SK-N-SH (cell line): ENCODE data around the gene CALHM5. TPM values are rescaled to one million over a fixed set of nuclear protein-coding genes. Genes with fewer than 3 reads are reported as not detected.

ENCODE experiments used
- CTCF ChIA-PET: fragments of 300-600, 350-600 bp; formaldehyde crosslinking; extraction: SDS; loops from one replicate; lab custom pipeline; 2021; lab: Yijun Ruan, JAX
- POLR2A ChIA-PET: fragments of 350-600 bp; sonication (Branson Sonifier 250); formaldehyde crosslinking; extraction: SDS; loops from one replicate; lab custom pipeline; 2020; ENCODE audit warnings: antibody characterized with exemption, inconsistent platforms; lab: Yijun Ruan, JAX
- DNase-seq: peaks from one replicate; pipeline ENCODE4 v3.0.0; 2012
- H2AFZ ChIP-seq: fragments of 200-600 bp; sonication (generic); 2 replicates; pipeline ENCODE4 v1.8.1; 2016; ENCODE audit warnings: antibody characterized with exemption, mild to moderate bottlenecking, low read depth
- H3F3A ChIP-seq: fragments of 200-600 bp; sonication (generic); replicated peaks from 2 replicates; pipeline ENCODE3; 2016; ENCODE audit warnings: antibody characterized with exemption, mild to moderate bottlenecking; ENCODE audit not compliant: insufficient read depth
- H3K27ac ChIP-seq, 2 experiments: fragments of 200-500 bp in 1 of 2; fragments of 200-600 bp in 1 of 2; sonication (Bioruptor generic) in 1 of 2; sonication (generic), shearing (Covaris generic) in 1 of 2; 2 replicates each; pipeline versions ENCODE4 v1.5.1 to v1.6.1; 2014 to 2016; ENCODE audit warnings: low read depth in 2 of 2, inconsistent platforms in 1 of 2, low read length in 1 of 2, mild to moderate bottlenecking in 1 of 2, mixed read lengths in 1 of 2
- H3K27me3 ChIP-seq: fragments of 200-600 bp; sonication (generic), shearing (Covaris generic); 2 replicates; pipeline ENCODE4 v1.6.1; 2016; ENCODE audit warnings: mixed run types; ENCODE audit not compliant: insufficient read depth
- H3K36me3 ChIP-seq, 2 experiments: fragments of 200-500 bp in 1 of 2; fragments of 200-600 bp in 1 of 2; sonication (Bioruptor generic) in 1 of 2; sonication (generic) in 1 of 2; replicated peaks in 1 of 2; 2 replicates each; pipeline versions ENCODE3 to v1.5.1; 2014 to 2016; ENCODE audit warnings: low read length in 1 of 2, mild to moderate bottlenecking in 1 of 2; ENCODE audit not compliant: insufficient read depth in 2 of 2, control insufficient read depth in 1 of 2
- H3K4me1 ChIP-seq, 2 experiments: fragments of 200-500 bp in 1 of 2; fragments of 200-600 bp in 1 of 2; sonication (Bioruptor generic) in 1 of 2; sonication (generic), shearing (Covaris generic) in 1 of 2; 2 replicates each; pipeline versions ENCODE4 v1.5.1 to v1.6.1; 2014 to 2016; ENCODE audit warnings: low read depth in 1 of 2, low read length in 1 of 2, mixed run types in 1 of 2; ENCODE audit not compliant: insufficient read depth in 2 of 2, control insufficient read depth in 1 of 2
- H3K4me2 ChIP-seq: fragments of 200-600 bp; sonication (generic), shearing (Covaris generic); 2 replicates; pipeline ENCODE4 v1.6.1; 2017; ENCODE audit warnings: mixed run types
- H3K4me3 ChIP-seq, 2 experiments: fragments of 200-500 bp in 1 of 2; fragments of 200-600 bp in 1 of 2; sonication (Bioruptor generic) in 1 of 2; sonication (generic), shearing (Covaris generic) in 1 of 2; 2 replicates each; pipeline versions ENCODE4 v1.5.1 to v1.8.1; 2014 to 2016; ENCODE audit warnings: low read depth in 2 of 2, inconsistent platforms in 1 of 2, low read length in 1 of 2, mild to moderate bottlenecking in 1 of 2, mixed read lengths in 1 of 2, moderate library complexity in 1 of 2
- H3K79me2 ChIP-seq: fragments of 200-600 bp; sonication (generic); 2 replicates; pipeline ENCODE4 v1.8.1; 2017; ENCODE audit warnings: mild to moderate bottlenecking; ENCODE audit not compliant: insufficient read depth
- H3K9ac ChIP-seq: fragments of 200-600 bp; sonication (generic); 2 replicates; pipeline ENCODE4 v1.6.1; 2017; ENCODE audit warnings: mixed run types
- H3K9me2 ChIP-seq: fragments of 200-600 bp; sonication (generic); 2 replicates; pipeline ENCODE4 v1.6.1; 2017; ENCODE audit warnings: mixed run types
- H3K9me3 ChIP-seq: fragments of 200-600 bp; sonication (generic); 2 replicates; pipeline ENCODE4 v1.6.1; 2017; ENCODE audit warnings: mixed run types, mild to moderate bottlenecking, moderate library complexity
- H4K20me1 ChIP-seq: fragments of 200-600 bp; sonication (generic); 2 replicates; pipeline ENCODE4 v1.6.1; 2017; ENCODE audit warnings: mild to moderate bottlenecking, mixed run types; ENCODE audit not compliant: insufficient read depth
- EP300 ChIP-seq, 2 experiments: IDR thresholded peaks; 2 replicates each; pipeline versions ENCODE4 v1.4.0 to v1.6.1; 2012; ENCODE audit warnings: borderline replicate concordance in 1 of 2, low read depth in 1 of 2, low read length in 1 of 2
- EZH2phosphoT487 ChIP-seq: fragments of 200-600 bp; sonication (generic); IDR thresholded peaks from 2 replicates; pipeline ENCODE4 v1.6.1; 2017; ENCODE audit warnings: low read depth, mixed run types, mild to moderate bottlenecking, antibody characterized with exemption, moderate library complexity, borderline replicate concordance
- FOXJ3 ChIP-seq: sonication (generic); formaldehyde crosslinking; IDR thresholded peaks from 2 replicates; pipeline ENCODE4 v1.5.1; 2020; ENCODE audit warnings: mild to moderate bottlenecking, missing genetic modification reagents
- FOXM1 ChIP-seq: IDR thresholded peaks from 2 replicates; pipeline ENCODE4 v1.4.0; 2012; ENCODE audit warnings: low read depth, mild to moderate bottlenecking
- JUND ChIP-seq: IDR thresholded peaks from 2 replicates; pipeline ENCODE4 v1.4.0; 2012
- MAX ChIP-seq: IDR thresholded peaks from 2 replicates; pipeline ENCODE4 v1.4.0; 2012; ENCODE audit warnings: low read depth
- MEF2A ChIP-seq: IDR thresholded peaks from 2 replicates; pipeline ENCODE4 v1.4.0; 2012; ENCODE audit warnings: low read depth, borderline replicate concordance
- NFIC ChIP-seq: IDR thresholded peaks from 2 replicates; pipeline ENCODE4 v1.4.0; 2012; ENCODE audit warnings: borderline replicate concordance
- RAD21 ChIP-seq: IDR thresholded peaks from 2 replicates; pipeline ENCODE4 v1.6.1; 2012; ENCODE audit warnings: mild to moderate bottlenecking, low read length
- TCF12 ChIP-seq: IDR thresholded peaks from 2 replicates; pipeline ENCODE4 v1.4.0; 2012
- TEAD4 ChIP-seq: IDR thresholded peaks from 2 replicates; pipeline ENCODE4 v1.4.0; 2012; ENCODE audit warnings: mild to moderate bottlenecking, borderline replicate concordance; ENCODE audit not compliant: insufficient read depth
- ZBTB33 ChIP-seq: IDR thresholded peaks from 2 replicates; pipeline ENCODE4 v1.4.0; 2012; ENCODE audit warnings: low read depth, borderline replicate concordance
- WGBS: methylation state at CpG from one replicate; pipeline ENCODE4 v1.1.6; 2017; ENCODE audit warnings: low lambda C conversion rate; 5-methylcytosine and 5-hydroxymethylcytosine counted together
- polyA plus RNA-seq, 3 experiments: library from polyadenylated mRNA; depleted of rRNA; stranded (reverse); fragments of >200 nt; gene quantifications; 2 replicates each; pipeline ENCODE4 v1.2.3, GENCODE V29; 2012
- TF ChIP-seq, protein P1 (sequence below): fragments of 200-600 bp; sonication (generic); IDR thresholded peaks from 2 replicates; pipeline ENCODE4 v1.6.1; 2017; ENCODE audit warnings: antibody characterized with exemption, mild to moderate bottlenecking, moderate library complexity

CALHM5 gene
- polyA plus RNA-seq, 1 of the 3 experiments (the other 2 are of a cell fraction) = 0.38 TPM

- no peak overlapping the region for H3K9ac ChIP-seq
- H3K4me1 ChIP-seq = peaks cover 0 to 7% of the 10 kb centered on the region in 2 experiments; a peak in 1 of 4 replicates
- no peaks in the 10 kb centered on the region for H4K20me1 ChIP-seq
- no peak overlapping the region for H3K4me3 ChIP-seq
- no peak overlapping the region for H3K27ac ChIP-seq
- H3K9me3 ChIP-seq = no peaks in the 10 kb centered on the region
- CTCF ChIA-PET = interaction anchor here (1.4 kb wide), 1 partner anchor 48 kb away, joined by 3 read pairs; the partner anchor contains the start of gene CALHM5
- POLR2A ChIA-PET = no interaction called here
- H3F3A ChIP-seq = no peaks in the 10 kb centered on the region
- H3K79me2 ChIP-seq = no peaks in the 10 kb centered on the region
- no peak for TF ChIP-seq FOXM1
- no peak for TF ChIP-seq NFIC
- TF ChIP-seq JUND = no peak
- TF ChIP-seq RAD21 = no peak
- TF ChIP-seq, protein P1, sequence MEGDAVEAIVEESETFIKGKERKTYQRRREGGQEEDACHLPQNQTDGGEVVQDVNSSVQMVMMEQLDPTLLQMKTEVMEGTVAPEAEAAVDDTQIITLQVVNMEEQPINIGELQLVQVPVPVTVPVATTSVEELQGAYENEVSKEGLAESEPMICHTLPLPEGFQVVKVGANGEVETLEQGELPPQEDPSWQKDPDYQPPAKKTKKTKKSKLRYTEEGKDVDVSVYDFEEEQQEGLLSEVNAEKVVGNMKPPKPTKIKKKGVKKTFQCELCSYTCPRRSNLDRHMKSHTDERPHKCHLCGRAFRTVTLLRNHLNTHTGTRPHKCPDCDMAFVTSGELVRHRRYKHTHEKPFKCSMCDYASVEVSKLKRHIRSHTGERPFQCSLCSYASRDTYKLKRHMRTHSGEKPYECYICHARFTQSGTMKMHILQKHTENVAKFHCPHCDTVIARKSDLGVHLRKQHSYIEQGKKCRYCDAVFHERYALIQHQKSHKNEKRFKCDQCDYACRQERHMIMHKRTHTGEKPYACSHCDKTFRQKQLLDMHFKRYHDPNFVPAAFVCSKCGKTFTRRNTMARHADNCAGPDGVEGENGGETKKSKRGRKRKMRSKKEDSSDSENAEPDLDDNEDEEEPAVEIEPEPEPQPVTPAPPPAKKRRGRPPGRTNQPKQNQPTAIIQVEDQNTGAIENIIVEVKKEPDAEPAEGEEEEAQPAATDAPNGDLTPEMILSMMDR = no peak
- no peak for TF ChIP-seq EP300 (IDR thresholded peaks at IDR 0.05; ENCODE audit: borderline replicate concordance in 1 of 2, low read depth in 1 of 2, low read length in 1 of 2)
- 88% methylated on average over 4 of the region's 4 CpGs for WGBS
- H3K27me3 ChIP-seq = no peaks in the 10 kb centered on the region
- no peaks in the 10 kb centered on the region for H3K9me2 ChIP-seq
- no peak overlapping the region for H3K4me2 ChIP-seq
- H2AFZ ChIP-seq = no peak overlapping the region
- no peaks in the 10 kb centered on the region for H3K36me3 ChIP-seq
- DNase-seq = no peak
These were observed 48.1 kb upstream of the CALHM5 start for GRCh38 chr6:116463301-116463700.

DNA sequence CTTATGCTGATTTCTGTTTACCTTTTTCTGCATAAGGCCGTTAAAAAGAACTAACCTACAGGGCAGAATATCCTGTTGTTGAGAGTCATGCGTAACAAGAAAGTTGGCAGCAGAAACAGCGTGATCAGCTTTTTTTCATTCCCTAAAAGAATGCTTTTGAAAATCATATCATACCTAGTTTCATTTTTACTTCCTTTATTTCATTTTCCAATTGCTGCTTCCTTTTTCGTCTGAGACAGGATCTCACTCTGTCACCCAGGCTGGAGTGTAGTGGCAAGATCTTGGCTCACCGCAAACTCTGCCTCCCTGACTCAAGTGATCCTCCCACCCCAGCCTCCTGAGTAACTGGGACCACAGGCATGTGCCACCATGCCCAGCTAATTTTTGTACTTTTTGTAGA, 46.2 kb upstream of the CALHM5 start:
- no peaks in the 10 kb centered on the region for H3K36me3 ChIP-seq
- H4K20me1 ChIP-seq = no peaks in the 10 kb centered on the region
- no peaks in the 10 kb centered on the region for H3K79me2 ChIP-seq
- no peaks in the 10 kb centered on the region; the same call in 1 of the 2 replicates for H3K9me3 ChIP-seq
- peaks cover 0 to 7% of the 10 kb centered on the region in 2 experiments; a peak in 1 of 4 replicates for H3K4me1 ChIP-seq
- no peak overlapping the region for H3K4me2 ChIP-seq
- DNase-seq = no peak
- no peaks in the 10 kb centered on the region for H3K9me2 ChIP-seq
- H3F3A ChIP-seq = no peaks in the 10 kb centered on the region
- H3K9ac ChIP-seq = no peak overlapping the region
- H3K27me3 ChIP-seq = no peaks in the 10 kb centered on the region
- no peak overlapping the region for H2AFZ ChIP-seq
- ChIA-PET POLR2A (no interaction called here), CTCF (interaction anchor here (1.1 kb wide), 1 partner anchor 70 kb away, joined by 3 read pairs; no protein-coding TSS in a partner anchor)
- 92% methylated on average over 5 of the region's 5 CpGs for WGBS
- TF ChIP-seq EZH2phosphoT487 (no peak), TCF12 (no peak), EP300 (IDR thresholded peaks at IDR 0.05; ENCODE audit: borderline replicate concordance in 1 of 2, low read depth in 1 of 2, low read length in 1 of 2) (no peak), FOXJ3 (CRISPR knock-in tag) (no peak), FOXM1 (no peak), MEF2A (no peak), ZBTB33 (no peak), TEAD4 (no peak), MAX (no peak)
- TF ChIP-seq, all 33 proteins: peak for 0
- Histone ChIP-seq H3K4me3 (no peak overlapping the region), H3K27ac (no peak overlapping the region)
